Measurements from ENCODE around the gene FGF16. TPM values are rescaled to one million over a fixed set of nuclear protein-coding genes. Genes with fewer than 3 reads are reported as not detected.

FGF16 gene
- 0.92 TPM for total RNA-seq

DNA sequence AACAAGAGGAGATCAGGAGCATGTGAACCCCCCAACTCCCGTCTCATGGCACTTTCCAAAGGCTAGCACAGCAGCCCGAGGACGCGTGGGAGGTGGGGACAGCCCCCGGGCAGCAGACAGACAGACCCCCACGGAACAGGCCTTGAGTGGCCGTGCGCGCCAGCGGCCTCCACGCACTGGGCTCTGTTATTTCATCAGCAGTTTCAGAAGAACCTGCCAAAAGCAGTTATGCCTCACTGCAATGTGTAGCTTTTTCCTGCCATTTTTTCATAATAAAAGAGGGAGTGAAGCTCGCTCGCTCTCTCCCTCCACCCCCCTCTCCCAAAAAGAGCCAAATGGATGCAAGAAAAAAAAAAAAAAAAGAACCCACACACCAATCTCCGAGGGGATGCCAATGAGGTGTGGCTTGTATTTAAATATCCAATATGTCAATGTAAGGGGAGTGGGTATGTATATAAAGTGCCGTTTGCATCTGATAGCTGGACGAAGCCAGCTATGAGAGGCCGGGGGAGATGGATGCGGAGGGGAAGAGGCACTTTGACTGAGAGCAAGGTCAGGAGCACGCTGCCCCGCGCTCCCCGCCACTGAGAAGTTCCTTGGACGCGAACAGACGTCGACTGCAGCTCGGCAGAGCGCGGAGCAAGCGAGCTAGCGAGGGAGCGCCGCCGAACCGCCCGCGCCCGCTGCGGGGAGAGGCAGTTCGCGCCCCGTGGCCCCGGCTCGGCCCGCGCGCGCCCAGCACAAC lies at the start of gene FGF16:
TSS of gene FGF16 (plus strand) at position 482 of the 745 bp plus-strand sequence. CDS start 286 bp downstream, outside the sequence.

